SU-DHL-6 (cell line): ENCODE data around the gene THEM4.

Experiments
- H2AFZ ChIP-seq: fragments of 200-600 bp; sonication (generic); 2 replicates; pipeline ENCODE4 v1.6.1; 2014; ENCODE audit warnings: low read depth, mild to moderate bottlenecking, moderate library complexity, mixed read lengths, antibody characterized with exemption, low read length; ENCODE audit not compliant: severe bottlenecking
- H3F3A ChIP-seq: fragments of 200-600 bp; shearing (Covaris generic); 2 replicates; pipeline ENCODE4 v1.6.0; 2016; ENCODE audit warnings: antibody characterized with exemption, mild to moderate bottlenecking; ENCODE audit not compliant: insufficient read depth
- H3K27ac ChIP-seq: fragments of 200-600 bp; sonication (generic); 2 replicates; pipeline ENCODE4 v1.5.1; 2016; ENCODE audit warnings: low read depth, mild to moderate bottlenecking, low read length, moderate library complexity, mixed read lengths
- H3K27me3 ChIP-seq: fragments of 200-600 bp; sonication (generic), shearing (Covaris generic); 2 replicates; pipeline ENCODE4 v1.6.0; 2014; ENCODE audit warnings: mild to moderate bottlenecking, low read length
- H3K36me3 ChIP-seq: fragments of 200-600 bp; sonication (generic); 2 replicates; pipeline ENCODE4 v1.6.1; 2014; ENCODE audit warnings: mild to moderate bottlenecking, low read length, mixed read lengths
- H3K4me2 ChIP-seq: fragments of 300-600, 200-600 bp; shearing (Covaris generic), sonication (generic); 2 replicates; pipeline ENCODE4 v1.6.0; 2014; ENCODE audit warnings: low read length, low read depth, mild to moderate bottlenecking; ENCODE audit not compliant: poor library complexity, severe bottlenecking
- H3K4me3 ChIP-seq: fragments of 200-600 bp; sonication (generic); 2 replicates; pipeline ENCODE4 v1.5.1; 2014; ENCODE audit warnings: antibody characterized with exemption, low read length, mild to moderate bottlenecking, mixed read lengths; ENCODE audit not compliant: insufficient read depth, poor library complexity, severe bottlenecking
- H3K79me2 ChIP-seq: fragments of 200-600 bp; sonication (generic); 2 replicates; pipeline ENCODE4 v1.6.1; 2014; ENCODE audit warnings: mild to moderate bottlenecking, low read length, moderate library complexity; ENCODE audit not compliant: insufficient read depth
- H3K9ac ChIP-seq: fragments of 200-600 bp; sonication (generic); 2 replicates; pipeline ENCODE4 v1.7.0; 2014; ENCODE audit warnings: mild to moderate bottlenecking, low read length
- H3K9me2 ChIP-seq: fragments of 200-600 bp; sonication (generic); replicated peaks from 2 replicates; pipeline ENCODE4 v1.6.1; 2014; ENCODE audit warnings: low read length; ENCODE audit not compliant: insufficient read depth
- H3K9me3 ChIP-seq: fragments of 200-600 bp; sonication (generic); 2 replicates; pipeline ENCODE4 v1.6.1; 2014; ENCODE audit warnings: low read length, mixed read lengths; ENCODE audit not compliant: insufficient read depth
- H4K20me1 ChIP-seq: fragments of 200-600 bp; sonication (generic); 2 replicates; pipeline ENCODE4 v1.6.1; 2014; ENCODE audit warnings: low read depth, mild to moderate bottlenecking, antibody characterized with exemption, low read length, moderate library complexity, mixed read lengths
- EZH2phosphoT487 ChIP-seq: fragments of 200-600 bp; sonication (generic), shearing (Covaris generic); conservative IDR thresholded peaks from 2 replicates; pipeline ENCODE4 v1.6.1; 2018; ENCODE audit warnings: mild to moderate bottlenecking, antibody characterized with exemption, low read length, moderate library complexity, mixed read lengths
- TF ChIP-seq, protein P1 (sequence below): fragments of 200-600 bp; sonication (generic); IDR thresholded peaks from one replicate; pipeline ENCODE4 v1.5.1; 2017; ENCODE audit warnings: antibody characterized with exemption, mild to moderate bottlenecking, low read length, moderate library complexity; ENCODE audit not compliant: insufficient read depth, poor library complexity, severe bottlenecking

The THEM4 gene

DNA sequence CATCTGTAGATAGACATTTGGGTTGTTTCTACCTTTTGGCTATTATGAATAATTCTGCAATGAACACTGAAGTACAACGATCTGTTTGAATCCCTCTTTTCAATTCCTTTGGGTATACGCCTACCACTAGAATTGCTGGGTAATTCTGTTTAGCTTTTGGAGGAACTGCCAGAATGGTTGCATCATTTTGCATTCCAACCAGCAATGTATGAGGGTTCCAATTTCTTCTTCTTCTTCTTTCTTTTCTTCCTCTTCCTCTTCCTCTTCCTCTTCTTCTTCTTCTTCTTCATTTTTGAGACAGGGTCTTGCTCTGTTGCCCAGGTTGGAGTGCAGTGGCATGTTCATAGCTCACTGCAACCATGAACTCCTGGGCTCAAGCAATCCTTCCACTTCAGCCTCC, 42.0 kb downstream of the THEM4 start:
- H3K9me3 ChIP-seq: no peaks in the 10 kb centered on the region
- no peaks in the 10 kb centered on the region for H3K36me3 ChIP-seq
- H3F3A ChIP-seq: no peaks in the 10 kb centered on the region
- H2AFZ ChIP-seq: no peak overlapping the region
- no peaks in the 10 kb centered on the region for H3K27me3 ChIP-seq
- no peak overlapping the region for H3K27ac ChIP-seq
- no peak overlapping the region for H3K4me2 ChIP-seq
- no peaks in the 10 kb centered on the region for H3K9me2 ChIP-seq
- H4K20me1 ChIP-seq: no peaks in the 10 kb centered on the region
- H3K4me3 ChIP-seq: no peak overlapping the region
- TF ChIP-seq, protein P1, sequence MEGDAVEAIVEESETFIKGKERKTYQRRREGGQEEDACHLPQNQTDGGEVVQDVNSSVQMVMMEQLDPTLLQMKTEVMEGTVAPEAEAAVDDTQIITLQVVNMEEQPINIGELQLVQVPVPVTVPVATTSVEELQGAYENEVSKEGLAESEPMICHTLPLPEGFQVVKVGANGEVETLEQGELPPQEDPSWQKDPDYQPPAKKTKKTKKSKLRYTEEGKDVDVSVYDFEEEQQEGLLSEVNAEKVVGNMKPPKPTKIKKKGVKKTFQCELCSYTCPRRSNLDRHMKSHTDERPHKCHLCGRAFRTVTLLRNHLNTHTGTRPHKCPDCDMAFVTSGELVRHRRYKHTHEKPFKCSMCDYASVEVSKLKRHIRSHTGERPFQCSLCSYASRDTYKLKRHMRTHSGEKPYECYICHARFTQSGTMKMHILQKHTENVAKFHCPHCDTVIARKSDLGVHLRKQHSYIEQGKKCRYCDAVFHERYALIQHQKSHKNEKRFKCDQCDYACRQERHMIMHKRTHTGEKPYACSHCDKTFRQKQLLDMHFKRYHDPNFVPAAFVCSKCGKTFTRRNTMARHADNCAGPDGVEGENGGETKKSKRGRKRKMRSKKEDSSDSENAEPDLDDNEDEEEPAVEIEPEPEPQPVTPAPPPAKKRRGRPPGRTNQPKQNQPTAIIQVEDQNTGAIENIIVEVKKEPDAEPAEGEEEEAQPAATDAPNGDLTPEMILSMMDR: no peak
- no peak for TF ChIP-seq EZH2phosphoT487
- H3K79me2 ChIP-seq: no peaks in the 10 kb centered on the region
- no peak overlapping the region for H3K9ac ChIP-seq

DNA sequence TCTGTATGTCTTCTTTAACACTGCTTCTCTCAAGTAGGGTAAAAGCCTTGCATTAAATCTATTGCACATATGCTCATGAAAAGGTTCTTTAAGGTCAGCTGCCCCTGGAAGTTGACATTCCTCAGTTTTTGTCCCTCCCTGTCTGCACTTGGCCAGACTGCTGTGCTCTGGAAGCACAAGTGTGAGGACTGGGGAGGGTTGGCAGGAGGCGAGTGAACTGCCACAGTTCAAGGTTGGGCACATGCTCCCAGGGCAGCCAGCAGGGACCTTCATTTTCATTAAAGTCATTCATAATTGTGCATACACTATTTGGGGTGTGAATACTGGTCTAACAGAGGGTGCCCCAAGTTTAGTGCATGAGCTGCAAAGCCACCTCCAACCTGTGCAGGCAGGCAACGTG, 44.9 kb downstream of the THEM4 start:
- Histone ChIP-seq H3K4me3 (no peak overlapping the region), H3K79me2 (no peaks in the 10 kb centered on the region), H3K27ac (no peak overlapping the region), H3K9ac (no peak overlapping the region), H3K4me2 (no peak overlapping the region), H4K20me1 (no peaks in the 10 kb centered on the region), H3K9me3 (no peaks in the 10 kb centered on the region), H3K9me2 (no peaks in the 10 kb centered on the region), H2AFZ (no peak overlapping the region), H3K27me3 (no peaks in the 10 kb centered on the region), H3K36me3 (no peaks in the 10 kb centered on the region), H3F3A (no peaks in the 10 kb centered on the region)
- TF ChIP-seq EZH2phosphoT487: no peak
- TF ChIP-seq, protein P1: no peak

DNA sequence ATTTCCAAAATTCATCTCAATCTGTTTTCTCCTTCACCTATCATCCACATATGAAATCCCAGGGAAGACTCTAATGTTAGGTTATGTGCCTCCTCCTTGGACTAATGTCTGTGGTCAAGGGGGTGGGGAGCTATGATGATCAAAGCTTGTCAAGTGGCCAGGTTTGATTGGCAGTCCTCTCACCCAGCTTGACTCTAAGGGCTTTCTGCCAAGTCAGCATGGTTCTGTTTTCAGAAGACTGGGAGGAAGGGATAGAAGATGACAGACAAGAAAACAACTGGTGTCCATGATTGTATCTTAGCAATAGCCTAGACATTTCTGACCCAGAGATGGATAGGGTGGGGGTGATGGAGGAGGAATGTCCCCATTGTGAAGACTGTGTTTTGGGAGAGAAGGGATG, 46.7 kb downstream of the THEM4 start:
- no peaks in the 10 kb centered on the region for H3K9me3 ChIP-seq
- H4K20me1 ChIP-seq: no peaks in the 10 kb centered on the region
- H3K36me3 ChIP-seq: no peaks in the 10 kb centered on the region
- no peak overlapping the region for H3K4me3 ChIP-seq
- H3K9ac ChIP-seq: no peak overlapping the region
- no peaks in the 10 kb centered on the region for H3K79me2 ChIP-seq
- H2AFZ ChIP-seq: no peak overlapping the region
- no peak overlapping the region for H3K4me2 ChIP-seq
- H3K27ac ChIP-seq: no peak overlapping the region
- no peaks in the 10 kb centered on the region for H3F3A ChIP-seq
- no peaks in the 10 kb centered on the region for H3K9me2 ChIP-seq
- no peaks in the 10 kb centered on the region for H3K27me3 ChIP-seq
- TF ChIP-seq, protein P1: no peak
- TF ChIP-seq EZH2phosphoT487: no peak
